Stimulated activated CD4-positive, alpha-beta T cell treated with anti-CD3 and anti-CD28 coated beads, Interleukin-12 subunit alpha, Interleukin-12 subunit beta, amount 100 ng/mL, for 4 hours (primary cell): ENCODE measurements around the gene CNRIP1.

Experiments used
- DNase-seq: peaks from one replicate; pipeline ENCODE4 v3.0.0-alpha.2; 2020

The CNRIP1 gene

DNA sequence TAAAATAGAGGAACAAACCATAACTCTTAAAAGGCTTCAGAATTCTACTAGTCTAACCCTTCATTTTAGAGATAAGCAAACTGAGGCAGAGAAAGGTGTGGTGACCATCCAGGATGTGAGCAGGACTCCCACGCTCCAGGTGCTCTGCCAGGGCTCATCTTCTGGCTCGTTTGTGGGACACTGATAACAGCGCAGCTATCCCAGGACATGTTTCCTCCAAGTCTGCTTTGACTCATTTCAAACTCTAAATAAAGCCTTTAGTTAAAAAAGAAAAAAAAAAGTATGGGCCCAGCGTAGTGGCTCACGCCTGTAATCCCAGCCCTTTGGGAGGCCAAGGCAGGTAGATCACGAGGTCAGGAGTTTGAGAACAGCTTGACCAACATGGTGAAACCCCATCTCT is 28.4 kb downstream of the CNRIP1 start:
- DNase-seq: no peak

DNA sequence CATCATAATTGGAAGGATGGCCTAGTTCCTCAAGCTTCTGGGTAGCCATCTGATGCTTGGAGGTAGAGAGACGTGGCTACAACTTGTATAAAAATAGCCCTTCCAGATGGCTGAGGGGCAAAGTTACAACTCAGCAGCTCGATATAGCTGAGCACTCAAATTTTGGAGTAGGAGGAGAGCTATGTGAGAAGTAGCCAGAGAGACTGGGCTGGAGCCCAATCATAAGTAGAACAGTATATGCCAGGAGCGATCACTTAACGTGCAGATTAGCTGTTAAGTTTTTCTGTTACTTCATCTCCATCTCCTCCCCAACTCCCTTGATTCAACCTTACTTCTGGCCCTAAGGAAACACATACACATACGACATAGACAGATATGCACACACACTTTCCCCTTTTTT is 28.8 kb downstream of the CNRIP1 start:
- no peak for DNase-seq

DNA sequence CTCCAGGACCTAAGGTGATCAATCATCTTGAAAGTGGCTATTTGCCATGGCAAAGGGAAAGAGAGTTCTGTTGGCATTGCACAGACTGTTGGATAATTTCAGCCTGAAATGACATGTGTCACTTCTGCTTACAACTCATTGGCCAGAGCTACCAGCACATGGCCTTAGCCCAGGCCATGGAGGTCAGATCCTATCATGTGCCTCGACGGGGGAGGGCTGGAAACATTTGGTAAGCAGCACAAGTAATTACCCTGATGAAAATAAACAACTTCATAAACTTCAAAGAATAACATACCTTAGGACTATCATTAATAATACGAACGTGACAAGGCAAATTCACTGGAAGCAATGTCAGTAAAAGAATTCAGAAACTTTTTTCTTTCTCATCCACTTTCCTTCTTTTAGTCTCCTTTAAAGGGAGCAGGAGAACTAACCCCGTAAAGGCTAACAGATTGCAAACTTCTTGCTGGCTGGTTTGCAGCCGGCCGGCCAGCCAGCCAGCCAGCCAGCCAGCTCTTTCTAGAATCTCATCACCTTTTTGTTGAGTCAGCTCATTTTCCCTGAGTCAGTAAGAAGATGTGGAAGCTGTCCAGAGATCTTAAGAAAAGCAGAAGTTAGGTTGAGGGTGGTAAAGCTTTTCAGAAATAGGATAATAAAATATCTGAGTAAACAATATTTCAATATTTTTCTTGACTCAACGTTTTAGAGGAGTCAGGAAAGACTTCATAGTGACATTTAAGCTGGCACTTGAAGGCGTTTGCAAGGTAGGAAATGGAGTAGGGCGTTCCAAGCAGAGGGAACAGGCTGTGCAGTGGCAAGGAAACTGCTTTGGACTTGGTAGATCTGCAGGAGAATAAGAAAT is 31.9 kb downstream of the CNRIP1 start:
- DNase-seq: no peak

DNA sequence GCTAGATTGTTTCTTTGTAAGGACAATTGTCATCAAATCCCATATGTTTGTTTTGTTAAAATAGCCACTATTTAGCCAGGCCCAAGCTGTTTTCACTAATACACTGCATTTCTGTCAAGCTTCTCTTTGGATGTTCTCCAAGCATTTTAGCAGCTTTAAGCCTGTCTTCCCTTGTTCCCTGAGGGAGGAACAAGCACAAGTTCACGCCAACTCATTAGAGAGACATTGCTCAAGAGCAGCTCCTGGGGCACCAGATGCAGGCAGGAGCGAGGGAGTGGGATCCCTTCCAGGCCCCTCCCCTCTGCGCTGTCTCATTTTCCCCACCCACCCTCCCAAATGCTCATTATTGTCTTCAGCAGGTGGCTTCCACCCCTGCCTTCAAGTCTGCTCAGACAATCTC is 34.9 kb downstream of the CNRIP1 start:
- no peak for DNase-seq

DNA sequence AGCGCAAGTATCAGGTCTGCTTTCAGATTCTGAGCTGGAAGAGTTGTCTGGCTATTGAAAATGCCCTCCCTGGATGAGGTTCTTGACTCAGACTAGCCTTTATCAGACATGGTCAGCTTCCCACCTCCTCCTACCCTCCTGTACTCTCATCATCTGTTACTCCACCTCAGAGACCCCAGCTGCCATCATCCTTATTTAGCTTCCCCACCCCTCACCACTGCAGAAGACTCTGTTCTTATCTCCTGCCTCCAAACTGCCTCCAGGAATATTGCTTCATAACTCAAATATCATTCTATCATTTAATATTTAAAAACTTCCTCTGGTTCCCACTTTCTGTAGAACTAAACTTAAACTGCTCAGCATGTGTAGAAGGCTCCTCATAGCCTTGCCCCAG is 36.3 kb downstream of the CNRIP1 start:
- no peak for DNase-seq

DNA sequence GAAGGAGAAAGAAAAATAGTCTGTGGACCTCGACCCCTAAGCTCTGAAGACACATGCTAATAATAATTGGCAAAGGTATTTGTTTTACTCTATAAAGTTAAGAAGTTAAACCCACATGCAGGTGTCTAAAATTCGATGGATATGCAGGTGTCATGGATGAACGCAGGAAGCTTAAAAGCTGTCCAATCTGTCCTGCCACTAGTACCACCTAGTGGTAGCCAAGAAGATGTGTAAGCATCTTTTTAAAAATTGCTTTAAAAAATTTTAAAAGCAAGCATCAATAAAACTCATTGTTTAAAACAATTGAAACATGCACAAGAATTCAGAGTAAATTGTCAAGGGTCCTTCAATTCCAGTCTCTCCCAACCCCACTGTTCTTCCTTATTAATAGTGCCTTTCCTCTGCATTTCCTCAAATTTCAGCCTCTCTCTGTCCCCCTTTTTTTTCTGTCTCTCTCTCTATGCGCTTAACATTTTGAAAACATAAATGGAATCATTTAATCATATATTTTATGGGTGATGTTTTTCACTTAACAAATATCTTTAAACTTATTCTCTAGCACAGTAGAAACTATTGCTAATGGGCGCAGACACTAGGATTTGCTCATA is 36.8 kb downstream of the CNRIP1 start:
- DNase-seq: no peak

DNA sequence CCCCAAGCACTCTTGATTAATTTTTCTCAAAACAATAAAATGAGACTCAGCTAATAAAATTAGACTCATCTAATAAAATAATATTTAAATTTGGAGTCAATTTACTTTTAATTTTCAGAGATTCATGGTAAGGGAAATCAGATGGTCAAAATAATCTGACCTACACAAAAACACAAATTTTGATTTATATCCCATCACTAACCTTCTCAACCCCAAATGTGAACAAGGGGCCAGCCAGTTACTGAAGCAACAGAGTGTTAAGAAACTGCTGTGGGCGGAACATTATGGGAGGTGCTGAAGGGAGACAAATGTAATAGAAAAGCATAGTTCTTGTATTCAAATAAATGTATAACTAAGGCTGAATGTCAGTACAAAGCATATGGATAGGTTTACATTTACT is 39.0 kb downstream of the CNRIP1 start:
- no peak for DNase-seq

DNA sequence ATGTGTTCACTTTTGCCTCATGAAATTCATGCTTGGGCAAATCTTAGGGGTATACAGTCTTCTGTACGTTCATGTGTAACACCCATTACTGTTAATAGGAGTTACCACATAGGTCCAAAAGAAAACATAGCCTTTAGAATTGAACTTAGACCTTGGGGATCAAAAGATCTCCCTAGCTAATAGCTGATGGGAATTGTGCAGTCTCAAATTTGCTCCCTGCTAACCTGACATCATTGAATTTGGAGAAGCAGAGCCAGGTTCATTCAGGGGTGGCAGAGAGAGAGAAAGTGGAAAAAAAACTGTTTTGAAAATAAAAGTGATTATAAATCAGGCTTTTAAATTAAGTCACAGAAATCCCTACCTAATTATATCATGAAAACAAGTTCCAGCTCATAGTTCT is 39.4 kb downstream of the CNRIP1 start:
- DNase-seq: no peak

DNA sequence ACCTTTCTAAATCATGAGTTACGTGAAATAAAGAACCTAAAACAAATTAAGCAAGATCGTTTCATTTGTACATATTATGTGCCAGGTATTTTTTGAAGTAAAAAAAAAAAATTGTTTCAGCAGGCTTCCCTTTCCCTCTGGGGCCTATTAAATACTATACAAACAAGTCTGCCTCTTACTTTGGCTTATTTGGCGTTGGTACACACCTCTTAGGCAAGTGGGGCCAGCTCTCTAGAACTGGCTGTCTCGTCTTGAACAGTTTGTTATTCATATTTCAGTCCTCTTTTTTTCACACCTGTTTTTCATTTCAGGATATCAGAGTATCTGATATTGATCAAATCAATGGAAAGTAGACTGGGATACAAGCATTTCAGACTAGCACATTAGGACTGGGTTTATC is 40.1 kb downstream of the CNRIP1 start:
- DNase-seq: no peak

DNA sequence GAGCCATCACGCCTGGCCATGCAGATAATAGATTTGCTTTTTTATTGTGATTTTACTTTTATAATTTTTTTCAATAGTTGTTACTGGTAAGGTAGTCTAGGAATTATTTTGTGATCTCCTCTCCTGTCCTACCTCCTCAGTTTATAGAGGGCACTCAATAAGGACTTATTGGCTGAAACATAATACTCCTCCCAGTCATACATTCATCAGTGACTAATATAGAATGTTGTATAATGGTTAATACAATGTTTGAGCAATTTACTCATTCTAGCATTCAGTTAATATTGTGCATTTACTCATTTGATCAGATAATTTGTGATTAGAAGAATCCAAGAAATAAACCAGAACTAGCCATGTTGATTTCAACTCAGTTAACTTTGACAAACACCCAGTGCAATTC is 41.6 kb downstream of the CNRIP1 start:
- no peak for DNase-seq

DNA sequence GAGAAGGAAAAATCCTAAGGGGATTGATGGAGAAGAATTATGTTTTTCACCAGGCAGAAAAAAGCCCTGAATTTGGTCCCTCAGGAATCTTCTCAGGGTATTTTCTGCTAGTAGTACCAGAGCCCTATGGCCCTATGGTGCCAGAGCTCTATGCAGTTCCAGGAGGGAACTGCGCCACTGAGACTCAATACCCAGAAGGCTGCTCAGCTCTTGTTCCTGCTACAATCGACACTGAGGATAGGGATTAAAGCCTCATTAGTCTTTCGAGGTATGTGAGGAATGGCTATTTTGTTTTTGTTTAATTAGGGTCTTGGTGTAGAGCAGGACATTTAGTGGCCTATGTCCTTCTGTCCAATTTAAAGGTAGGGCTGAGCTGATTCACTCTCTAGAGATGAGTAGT is 45.7 kb downstream of the CNRIP1 start:
- DNase-seq: no peak

DNA sequence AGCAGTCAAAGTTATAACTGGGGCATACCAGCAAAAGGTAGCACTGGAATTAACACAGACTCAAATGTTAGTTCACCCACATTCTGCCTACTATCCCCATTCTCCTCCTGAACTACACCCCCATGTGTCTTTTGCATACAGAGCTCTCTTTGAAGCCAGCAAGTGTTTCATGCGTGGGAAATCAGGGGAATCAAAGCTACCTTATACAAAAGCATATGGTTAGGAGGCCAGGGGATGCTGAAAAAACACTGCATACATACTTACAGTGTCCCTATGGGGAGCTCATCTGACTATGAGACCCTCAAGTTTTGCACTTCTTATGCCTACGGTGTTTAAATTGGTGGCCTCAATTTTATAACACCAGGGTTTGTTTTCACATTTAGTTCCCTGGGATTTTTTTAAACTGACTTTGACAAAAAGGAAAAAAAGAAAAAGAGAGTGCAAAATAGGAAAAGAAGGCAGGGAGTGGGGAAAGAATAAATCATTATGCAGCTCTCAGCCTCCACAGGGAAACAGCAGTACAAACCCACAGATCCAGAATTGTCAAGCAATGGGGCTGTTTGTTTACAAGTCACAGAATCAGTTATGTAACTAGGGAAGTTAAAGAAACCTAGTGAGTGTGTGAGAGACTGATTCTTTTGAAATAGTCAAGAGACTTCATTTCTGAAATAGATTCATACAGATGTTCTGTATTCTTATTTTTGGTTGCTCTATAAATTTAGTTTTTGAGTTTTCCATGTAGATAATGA is 47.3 kb downstream of the CNRIP1 start:
- no peak for DNase-seq

DNA sequence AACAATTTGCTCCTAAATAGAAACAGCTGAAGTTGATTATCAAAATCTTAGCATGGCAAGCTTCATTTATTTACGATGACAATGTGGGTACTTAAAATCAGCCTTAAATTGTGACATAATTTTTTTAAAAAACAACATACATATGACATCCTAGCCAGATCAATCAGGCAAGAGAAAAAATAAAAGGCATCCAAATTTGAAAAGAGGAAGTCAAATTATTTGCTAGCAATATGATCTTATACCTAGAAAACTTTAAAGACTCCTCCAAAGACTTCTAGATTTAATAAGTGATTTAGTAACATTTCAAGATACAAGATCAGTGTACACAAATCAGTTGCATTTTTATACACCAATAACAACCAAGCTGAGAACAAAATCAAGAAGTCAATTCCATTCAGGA is 53.1 kb downstream of the CNRIP1 start:
- DNase-seq: no peak

DNA sequence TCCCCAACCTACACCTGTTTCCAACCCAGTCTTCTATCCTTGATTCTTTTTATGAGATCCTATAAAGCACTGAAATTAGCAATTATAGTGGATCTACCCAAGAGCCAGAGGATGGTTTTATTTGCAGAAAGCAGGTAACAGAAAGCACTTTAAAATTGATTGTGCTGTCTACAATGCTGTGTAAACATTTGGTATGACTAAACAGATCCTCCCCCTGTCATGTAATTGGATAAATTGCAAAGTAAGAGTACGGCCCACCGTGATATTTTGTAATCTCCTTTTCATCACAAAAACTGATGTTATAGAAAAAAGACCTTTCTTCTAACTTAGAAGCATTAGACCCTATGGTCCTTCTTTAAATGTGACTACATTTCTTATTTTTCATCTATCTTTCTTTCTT is 56.1 kb downstream of the CNRIP1 start:
- DNase-seq: no peak

DNA sequence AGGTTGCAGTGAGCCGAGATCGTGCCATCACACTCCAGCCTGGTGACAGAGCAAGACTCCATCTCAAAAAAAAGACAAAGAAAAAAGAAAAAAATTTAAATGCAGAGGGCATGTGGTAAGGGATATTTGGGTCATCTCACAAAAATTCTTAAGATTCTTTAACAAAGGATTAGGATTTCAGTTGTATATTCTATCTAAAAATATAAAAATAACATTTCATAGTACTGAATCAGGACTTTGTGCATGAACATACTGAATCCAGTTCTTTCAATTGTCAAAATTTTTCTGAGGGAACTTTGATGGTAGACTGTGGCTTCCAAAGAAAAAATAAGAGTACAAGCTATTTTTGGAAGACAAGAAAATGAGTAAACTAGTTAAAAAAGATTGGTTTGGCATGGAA is 60.9 kb downstream of the CNRIP1 start:
- no peak for DNase-seq

DNA sequence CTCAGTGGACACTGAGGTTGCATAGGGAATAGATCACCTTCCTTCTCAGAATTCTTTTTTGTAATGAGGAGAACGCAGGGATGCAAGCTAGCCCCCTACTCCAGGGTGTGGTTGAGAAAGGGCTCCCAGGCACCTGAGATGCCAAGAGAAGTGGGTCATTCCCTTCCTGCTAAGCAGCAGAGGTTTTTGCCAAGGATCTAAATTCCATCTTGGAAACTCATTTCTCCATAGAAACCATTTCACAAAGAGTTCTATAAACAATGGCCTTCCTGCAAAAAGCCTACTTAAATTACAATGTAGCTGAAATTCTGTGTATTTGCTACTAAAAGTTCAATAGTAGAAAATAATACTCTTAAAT is 63.7 kb downstream of the CNRIP1 start:
- DNase-seq: no peak

DNA sequence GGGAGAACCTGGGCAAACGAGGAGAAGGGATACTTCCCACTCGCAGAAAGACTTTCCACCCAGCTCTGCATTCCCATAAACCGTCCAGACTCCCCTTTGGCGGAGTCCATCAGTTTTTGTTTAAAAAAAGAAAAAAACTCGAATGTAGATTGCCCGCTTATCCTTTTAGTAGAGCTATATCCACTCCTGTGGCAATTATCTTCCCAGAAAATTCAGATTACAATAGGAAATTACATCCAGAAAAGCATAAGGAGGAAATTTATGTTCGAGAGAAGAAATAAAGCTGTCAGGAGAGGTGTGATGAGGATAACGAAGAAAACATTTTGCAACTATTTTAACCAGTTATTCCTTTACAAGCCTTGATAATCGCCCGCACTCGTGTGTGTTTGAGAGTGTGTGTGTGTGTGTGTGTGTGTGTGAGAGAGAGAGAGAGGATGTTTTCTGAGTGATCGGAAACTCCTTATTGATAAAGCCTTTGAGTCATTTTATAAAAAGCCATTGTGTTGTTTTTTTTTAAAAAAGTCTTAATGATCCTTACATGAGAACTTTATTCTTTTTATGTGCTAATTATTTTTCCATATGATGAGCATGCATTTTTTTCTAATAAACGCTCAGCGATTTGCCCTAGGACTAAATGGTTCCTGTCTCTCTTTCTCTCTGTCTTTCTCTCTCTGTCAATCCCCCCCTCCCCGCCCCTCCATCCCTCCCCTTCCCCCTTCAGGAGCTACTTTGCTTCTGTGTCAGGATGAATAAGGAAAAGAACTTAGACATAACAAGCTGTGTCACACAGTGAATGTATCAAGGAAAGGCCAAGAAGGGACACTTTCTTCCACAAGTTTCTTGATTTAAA is 66.3 kb downstream of the CNRIP1 start:
- peak; percentile 4 for DNase-seq

DNA sequence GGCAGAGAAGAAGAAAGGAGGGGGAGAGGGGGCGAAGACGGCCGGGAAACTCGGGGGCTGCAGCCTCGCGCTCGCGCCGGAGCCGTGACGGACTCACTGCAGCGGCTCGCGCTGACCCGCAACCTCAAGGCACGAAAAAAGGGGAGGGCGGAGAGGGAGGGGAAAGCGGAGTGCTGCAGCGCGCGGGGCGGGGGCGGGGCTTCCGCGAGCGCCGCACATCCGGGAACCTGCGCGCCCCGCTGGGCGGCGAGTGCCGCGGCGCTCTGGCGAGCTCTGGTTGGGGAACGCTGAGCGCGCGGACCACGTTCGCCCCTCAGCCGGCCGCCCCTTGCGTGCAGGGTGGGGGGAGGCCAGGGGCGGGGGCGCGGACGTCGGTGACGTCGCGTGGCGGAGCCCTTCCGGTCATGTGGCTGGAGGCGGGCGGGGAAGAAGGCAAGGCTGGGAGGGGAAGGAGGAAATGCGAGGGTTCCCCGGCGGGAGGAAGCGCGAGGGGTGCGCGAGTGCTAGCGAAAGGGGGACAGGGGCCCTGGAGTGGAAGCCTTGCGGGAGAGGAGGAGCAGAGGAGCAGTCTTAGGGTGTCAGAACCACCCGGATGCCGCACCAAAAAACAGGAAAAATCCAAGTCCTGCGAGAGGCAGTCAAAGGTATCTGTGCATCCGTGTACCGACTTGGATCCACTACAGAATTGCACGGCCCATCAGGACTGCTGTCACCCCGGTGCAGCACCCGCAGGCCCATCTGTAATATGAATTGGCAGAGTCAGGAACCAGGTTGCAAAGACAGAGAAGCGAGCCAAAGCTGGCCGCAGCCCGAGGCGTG is 67.1 kb downstream of the CNRIP1 start, which contains the start of gene PPP3R1:
Gene PPP3R1 (minus strand): TSS at position 133 of the 819 bp plus-strand sequence. CDS start 405 bp downstream, outside the sequence.
- peak; percentile 92 for DNase-seq

DNA sequence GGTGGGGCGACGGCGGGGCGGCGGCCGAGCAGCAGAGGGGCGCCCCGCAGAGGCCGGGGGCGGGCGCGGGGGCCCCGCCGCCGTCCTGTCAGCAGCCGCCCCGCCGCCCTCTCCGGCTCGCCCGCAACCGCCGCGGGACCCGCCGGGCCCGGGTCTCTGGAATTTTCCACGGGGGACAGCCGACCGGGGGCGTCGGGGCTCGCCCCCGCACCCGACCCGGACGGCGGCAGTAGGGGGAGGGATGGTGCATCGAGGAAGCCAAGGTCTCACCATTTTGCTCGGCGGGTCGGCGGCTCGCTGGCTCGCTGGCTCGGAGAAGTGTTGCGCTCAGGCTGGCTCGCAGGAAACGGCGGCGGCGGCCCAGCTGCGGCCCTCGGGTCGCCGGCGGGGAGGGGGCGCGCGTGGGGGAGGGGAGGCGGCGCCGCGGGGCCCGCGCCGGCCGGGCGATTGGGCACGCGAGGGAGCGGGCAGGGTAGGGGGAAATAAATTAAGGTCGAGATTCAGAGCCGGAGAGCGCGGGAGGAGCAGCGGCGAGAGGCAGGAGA is 67.8 kb downstream of the CNRIP1 start:
- DNase-seq: peak; percentile 45

DNA sequence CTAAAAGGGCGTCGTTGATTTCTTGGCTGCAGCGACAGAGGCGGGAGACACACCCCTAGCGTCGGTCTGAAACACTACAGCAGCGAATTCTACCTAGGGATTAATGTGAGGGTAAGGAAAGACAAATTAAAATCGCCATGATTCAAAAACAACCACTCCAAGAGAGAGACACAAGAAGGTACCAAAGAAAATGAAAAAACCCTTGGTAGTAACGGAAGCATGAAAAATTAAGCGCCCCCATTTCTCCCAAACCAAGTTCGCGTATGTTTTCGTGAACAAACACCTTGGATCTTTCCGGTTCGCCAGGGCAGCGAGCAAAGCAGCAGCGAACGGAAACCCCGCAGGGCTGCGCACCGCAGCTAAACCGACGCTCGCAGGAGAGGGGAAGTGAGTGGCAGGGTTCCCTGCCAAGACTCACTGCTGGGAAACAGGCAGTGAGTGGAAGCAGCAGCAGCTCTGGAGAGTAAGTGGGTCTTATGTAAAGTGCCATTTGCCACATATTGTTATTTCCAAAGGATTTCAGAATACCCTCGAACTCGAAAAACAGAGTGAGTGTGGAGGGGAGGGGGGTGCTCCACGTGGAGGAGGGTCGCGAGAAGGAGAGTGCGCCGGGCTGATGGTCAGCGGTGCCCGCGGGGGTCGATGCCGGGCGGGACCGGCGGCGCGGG is 68.4 kb downstream of the CNRIP1 start:
- peak; percentile 58 for DNase-seq

DNA sequence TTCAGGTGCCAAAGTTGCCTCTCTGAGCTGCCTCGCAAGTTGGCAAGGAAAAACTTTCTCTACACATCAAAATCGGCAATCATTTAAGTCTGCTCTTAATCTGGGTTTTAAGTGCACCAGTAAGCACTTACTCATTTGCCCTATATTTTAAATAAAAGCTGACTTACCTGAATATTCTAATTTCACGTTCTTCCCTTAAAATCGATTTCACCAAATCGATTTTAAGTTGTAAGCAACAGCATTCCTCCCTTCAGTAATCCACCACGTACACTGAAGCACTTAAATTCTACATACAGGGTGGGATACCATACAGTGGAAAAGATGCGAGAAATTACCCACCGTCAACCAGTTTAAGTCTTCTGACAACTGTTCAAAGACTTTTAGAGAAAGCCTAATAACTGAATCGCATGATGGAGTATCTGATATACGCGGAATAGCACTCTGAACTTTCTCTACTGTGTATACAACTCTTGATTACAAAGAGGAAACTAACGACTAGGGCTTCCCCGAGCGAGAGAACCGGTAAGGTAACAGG is 69.0 kb downstream of the CNRIP1 start:
- no peak for DNase-seq
